Smooth muscle cell of the umbilical artery (primary cell): Measurements from ENCODE around the gene ALAS2. TPM values are rescaled to one million over a fixed set of nuclear protein-coding genes. Genes with fewer than 3 reads are reported as not detected.

Source experiments
- total RNA-seq: library from RNA; depleted of rRNA; stranded (reverse); fragments of >200 nt; gene quantifications from 2 replicates; pipeline ENCODE4 v1.2.3, GENCODE V29; 2014

ALAS2 gene, protein sequence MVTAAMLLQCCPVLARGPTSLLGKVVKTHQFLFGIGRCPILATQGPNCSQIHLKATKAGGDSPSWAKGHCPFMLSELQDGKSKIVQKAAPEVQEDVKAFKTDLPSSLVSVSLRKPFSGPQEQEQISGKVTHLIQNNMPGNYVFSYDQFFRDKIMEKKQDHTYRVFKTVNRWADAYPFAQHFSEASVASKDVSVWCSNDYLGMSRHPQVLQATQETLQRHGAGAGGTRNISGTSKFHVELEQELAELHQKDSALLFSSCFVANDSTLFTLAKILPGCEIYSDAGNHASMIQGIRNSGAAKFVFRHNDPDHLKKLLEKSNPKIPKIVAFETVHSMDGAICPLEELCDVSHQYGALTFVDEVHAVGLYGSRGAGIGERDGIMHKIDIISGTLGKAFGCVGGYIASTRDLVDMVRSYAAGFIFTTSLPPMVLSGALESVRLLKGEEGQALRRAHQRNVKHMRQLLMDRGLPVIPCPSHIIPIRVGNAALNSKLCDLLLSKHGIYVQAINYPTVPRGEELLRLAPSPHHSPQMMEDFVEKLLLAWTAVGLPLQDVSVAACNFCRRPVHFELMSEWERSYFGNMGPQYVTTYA
- not detected in 2 replicates for total RNA-seq

DNA sequence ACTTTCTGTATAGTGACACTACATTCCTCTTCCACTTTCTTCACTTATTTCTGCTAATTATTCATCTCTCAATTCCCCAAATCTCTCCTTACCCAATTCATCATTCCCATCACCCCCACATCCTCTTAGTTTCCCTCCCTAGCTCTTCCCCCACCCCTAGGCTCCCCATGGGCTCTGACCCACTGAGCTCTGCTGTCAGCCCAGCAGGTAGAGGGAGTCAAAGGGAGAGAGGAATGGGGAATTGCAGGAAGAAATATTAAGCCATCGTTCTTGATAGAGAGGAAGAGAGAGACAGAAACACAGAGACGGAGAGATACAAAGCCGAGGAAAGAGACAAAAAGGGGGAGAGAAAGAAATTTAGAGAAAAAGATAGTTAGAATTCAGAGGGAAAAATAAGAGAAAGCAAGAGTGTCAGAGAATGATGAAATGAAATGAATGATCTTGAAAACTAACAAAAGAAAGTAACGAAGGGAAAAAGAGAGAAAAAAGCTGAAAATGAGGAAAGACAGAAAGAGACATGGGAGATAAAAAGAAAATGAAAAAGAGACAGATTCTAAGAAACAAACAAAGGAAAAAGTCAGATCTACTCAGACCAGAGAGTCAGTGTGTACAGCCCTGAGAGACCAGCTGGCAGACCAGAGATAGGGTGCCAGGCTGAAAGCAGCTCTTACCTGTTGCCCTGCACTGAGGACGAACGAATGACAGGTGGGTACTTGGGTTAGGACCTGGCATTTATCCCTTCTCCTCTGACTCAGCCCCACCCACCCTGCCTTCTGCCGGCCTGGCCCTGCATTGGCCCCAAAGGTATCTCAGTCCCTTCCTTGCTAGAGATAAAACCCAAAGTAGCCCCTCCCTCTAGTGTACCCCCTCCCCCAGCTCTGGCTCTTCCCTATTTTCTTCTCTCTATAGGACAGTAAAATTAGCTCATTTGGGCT, at the start of gene ALAS2:
ALAS2 (minus strand) TSS at position 707 of the 935 bp plus-strand sequence. CDS start 4,977 bp downstream, outside the sequence.

DNA sequence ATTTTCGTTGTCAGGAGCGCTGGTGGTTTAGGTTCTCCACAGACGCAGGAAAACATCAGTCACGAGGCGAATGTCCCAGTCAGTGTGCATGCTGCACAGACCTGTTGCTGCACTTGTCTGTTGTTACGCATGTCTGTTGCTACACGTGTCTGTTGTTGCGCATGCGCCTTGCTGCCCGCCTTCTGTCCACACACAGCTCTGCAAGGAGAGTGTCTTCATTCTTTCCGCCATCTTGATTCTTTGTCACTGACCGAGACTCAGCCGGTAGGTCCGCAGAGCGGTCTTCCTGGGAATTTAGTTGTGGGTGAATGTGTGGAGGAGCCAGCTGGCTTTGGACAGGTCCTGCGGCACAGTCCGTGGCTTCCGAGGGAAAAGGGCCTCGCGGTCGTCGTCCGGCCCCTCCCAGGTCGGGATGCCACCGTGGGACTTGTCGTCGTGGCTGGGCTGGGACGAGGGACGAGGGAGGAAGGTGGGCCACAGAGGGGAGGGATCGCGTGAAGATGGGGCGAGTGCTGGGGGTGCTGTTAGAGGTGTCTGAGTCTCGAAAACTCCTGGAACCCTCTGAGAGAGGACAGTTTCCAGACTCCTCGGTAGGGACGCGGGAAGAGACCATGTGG, 44.2 kb upstream of the ALAS2 start, which contains the start of gene PAGE2B:
PAGE2B (plus strand) TSS at position 180 of the 617 bp plus-strand sequence. CDS start 1,012 bp downstream, outside the sequence.

DNA sequence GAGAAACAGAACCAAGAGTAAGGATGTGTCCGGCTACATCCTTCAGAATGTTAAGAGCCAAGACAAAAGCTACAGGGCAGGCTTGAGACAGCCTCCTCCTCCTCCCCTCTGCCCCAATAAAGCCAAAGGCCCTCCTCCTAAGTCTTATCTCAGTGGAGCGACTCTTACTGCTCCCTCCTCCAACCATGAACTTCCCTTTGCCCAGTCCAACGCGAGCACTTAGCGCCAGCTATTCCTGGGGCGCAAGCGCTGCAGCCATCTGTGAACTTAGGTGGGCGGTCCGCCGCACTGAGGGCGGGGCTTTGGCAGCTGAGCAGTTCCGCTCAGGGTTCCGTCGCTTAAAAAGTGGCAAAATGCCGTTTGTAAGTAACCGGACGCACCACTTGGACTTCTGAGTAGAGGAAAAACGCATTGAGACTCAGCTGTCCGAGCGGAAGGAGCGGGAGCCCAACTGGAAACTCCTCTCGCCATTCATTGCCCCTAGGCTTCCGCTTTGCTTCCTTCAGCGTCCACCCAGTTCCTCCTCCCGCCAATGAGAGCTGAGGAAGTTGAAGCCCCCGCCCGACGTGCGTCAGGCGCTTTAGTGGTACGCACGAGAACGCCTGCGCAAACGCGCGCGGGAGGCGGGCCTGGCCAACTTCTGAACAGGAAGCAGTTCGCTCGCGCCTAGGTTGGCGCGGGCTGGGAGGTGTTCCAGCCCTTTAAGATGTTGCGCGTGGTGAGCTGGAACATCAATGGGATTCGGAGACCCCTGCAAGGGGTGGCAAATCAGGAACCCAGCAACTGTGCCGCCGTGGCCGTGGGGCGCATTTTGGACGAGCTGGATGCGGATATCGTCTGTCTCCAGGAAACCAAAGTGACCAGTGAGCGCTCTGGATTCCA, 30.8 kb downstream of the ALAS2 start, which contains the start of gene APEX2:
APEX2 (plus strand) TSS at position 647 of the 882 bp plus-strand sequence; CDS start at position 707, 60 bp downstream.

DNA sequence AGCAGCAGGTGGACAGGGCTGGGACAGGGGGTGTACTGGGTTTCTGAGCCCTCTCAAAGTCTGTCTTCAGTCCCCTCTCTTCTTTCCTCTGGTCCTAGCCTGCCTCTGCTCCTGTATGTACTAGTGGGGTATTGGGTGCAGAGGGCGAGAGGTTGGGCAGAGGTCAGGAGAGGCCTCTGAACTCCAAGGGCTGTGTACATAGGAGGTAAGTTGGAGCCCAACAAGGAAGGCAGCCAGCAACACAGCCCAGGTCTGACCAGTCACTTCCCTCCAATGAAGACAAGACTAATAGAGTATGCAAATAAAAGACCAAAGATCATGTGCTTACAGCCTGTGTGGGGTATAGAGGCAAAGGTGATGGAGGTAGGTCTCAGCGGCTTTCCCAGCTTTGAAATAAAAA, 36.7 kb downstream of the ALAS2 start, which contains the start of gene PFKFB1:
PFKFB1 (minus strand) TSS at position 90 of the 400 bp plus-strand sequence. CDS start 181 bp downstream, outside the sequence.

Other genes with a start within 250 kb of the ALAS2 start
- not detected in 2 replicates for gene ITIH6, start 232.7 kb downstream of the ALAS2 start, total RNA-seq
- gene MAGED2, start 223.2 kb downstream of the ALAS2 start, total RNA-seq: 290 and 376 TPM in 2 replicates
- 26.7 and 30.3 TPM in 2 replicates for gene TRO, start 110.2 kb downstream of the ALAS2 start, total RNA-seq
- gene PFKFB1, start 36.8 kb downstream of the ALAS2 start, total RNA-seq: under 0.01 TPM in 1 of 2 replicates, not detected in the other
- gene APEX2, start 30.6 kb downstream of the ALAS2 start, total RNA-seq: 5.6 and 7.6 TPM in 2 replicates
- gene PAGE2B, start 44.1 kb upstream of the ALAS2 start, total RNA-seq: not detected in 2 replicates
- not detected in 2 replicates for gene PAGE2, start 58.0 kb upstream of the ALAS2 start, total RNA-seq
- gene PAGE5, start 189.4 kb upstream of the ALAS2 start, total RNA-seq: not detected in 2 replicates
- gene PAGE3, start 233.9 kb upstream of the ALAS2 start, total RNA-seq: not detected in 2 replicates